Adipocyte (in vitro differentiated cells): ENCODE measurements around the gene NPTXR.

Experiments used
- DNase-seq: peaks from one replicate; pipeline ENCODE4 v3.0.0-alpha.2; 2015; ENCODE audit warnings: low read depth
- H3K27me3 ChIP-seq: replicated peaks from 2 replicates; pipeline ENCODE4 v1.7.0; 2013; ENCODE audit warnings: mild to moderate bottlenecking, low read length, moderate library complexity; ENCODE audit not compliant: control insufficient read depth, insufficient read depth
- H3K36me3 ChIP-seq: 2 replicates; pipeline ENCODE4 v1.7.0; 2013; ENCODE audit warnings: low read length, mild to moderate bottlenecking, moderate library complexity; ENCODE audit not compliant: control insufficient read depth, insufficient read depth, severe bottlenecking
- H3K4me1 ChIP-seq: 2 replicates; pipeline ENCODE4 v1.7.0; 2013; ENCODE audit warnings: mild to moderate bottlenecking, low read length, moderate library complexity; ENCODE audit not compliant: control insufficient read depth, insufficient read depth
- H3K4me3 ChIP-seq: 2 replicates; pipeline ENCODE4 v1.7.0; 2013; ENCODE audit warnings: mild to moderate bottlenecking, low read length, moderate library complexity
- H3K9ac ChIP-seq: 2 replicates; pipeline ENCODE4 v1.7.0; 2013; ENCODE audit warnings: mild to moderate bottlenecking, low read length, moderate library complexity
- H3K9me3 ChIP-seq: 2 replicates; pipeline ENCODE4 v1.7.0; 2013; ENCODE audit warnings: mild to moderate bottlenecking, low read length, moderate library complexity; ENCODE audit not compliant: control insufficient read depth

The NPTXR gene

DNA sequence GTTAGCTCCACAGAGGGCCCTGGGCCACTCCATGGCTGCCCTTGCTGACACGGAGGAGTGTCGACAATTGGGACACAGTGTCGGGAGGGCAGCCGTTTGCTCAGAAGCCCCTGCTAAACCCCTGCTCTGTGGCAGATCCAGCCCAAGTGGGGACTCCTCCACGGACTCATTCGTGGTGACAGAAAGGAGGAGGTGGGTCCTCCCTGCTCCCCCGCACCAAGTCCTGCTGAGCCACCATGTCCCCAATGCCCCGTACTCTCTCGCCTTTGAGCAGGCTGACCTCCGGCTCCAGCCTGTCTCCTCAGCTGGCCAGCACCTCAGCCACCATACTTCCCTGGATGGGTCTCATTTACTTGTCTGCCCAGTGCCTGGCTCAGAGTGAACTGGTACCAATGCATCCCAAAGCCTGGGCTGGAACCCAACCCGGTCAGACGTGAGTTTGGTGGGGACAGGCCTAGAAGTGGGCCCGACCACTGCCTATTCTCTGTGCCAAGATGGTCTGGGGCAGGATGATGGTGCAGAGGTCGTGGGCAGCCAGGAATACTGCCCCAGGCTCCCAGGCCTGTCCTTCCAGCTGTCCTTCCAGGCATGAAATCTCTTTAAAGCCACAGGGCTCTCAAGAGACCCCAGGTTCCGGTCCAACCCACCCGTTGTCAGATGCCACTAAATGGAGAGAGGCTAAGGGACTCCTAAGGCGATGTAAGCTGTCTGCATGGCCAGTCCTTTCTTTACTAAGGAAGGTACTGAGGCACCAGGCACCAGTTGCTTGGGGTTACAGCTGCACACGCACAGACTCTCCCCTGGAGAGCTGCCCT is 23.9 kb upstream of the NPTXR start:
- DNase-seq, result no peak
- Histone ChIP-seq H3K27me3 (no peaks in the 10 kb centered on the region), H3K4me3 (no peak overlapping the region), H3K36me3 (peaks cover 15% of the 10 kb centered on the region), H3K4me1 (peaks cover 43% of the 10 kb centered on the region), H3K9ac (no peak overlapping the region), H3K9me3 (no peaks in the 10 kb centered on the region)

DNA sequence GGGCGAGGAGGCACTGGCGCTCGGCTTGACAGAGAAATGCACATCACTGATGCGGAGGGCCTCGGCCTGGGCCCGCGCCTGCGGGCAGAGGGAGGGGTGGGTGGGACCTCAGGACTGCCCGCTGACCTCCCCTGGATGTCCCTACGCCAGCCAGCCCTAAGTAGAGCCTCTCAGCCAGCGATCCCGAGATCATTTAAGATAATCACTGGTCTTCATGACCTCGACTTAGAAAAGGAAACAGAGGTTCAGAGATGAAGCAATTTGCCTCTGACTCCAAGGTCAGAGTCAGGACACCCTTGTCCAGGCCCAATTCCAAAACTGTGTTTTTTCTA is 23.3 kb upstream of the NPTXR start:
- no peaks in the 10 kb centered on the region for H3K9me3 ChIP-seq
- DNase-seq, result no peak
- peaks cover 46% of the 10 kb centered on the region for H3K4me1 ChIP-seq
- no peaks in the 10 kb centered on the region for H3K27me3 ChIP-seq
- no peak overlapping the region for H3K9ac ChIP-seq
- H3K4me3 ChIP-seq, result no peak overlapping the region
- peaks cover 15% of the 10 kb centered on the region for H3K36me3 ChIP-seq

DNA sequence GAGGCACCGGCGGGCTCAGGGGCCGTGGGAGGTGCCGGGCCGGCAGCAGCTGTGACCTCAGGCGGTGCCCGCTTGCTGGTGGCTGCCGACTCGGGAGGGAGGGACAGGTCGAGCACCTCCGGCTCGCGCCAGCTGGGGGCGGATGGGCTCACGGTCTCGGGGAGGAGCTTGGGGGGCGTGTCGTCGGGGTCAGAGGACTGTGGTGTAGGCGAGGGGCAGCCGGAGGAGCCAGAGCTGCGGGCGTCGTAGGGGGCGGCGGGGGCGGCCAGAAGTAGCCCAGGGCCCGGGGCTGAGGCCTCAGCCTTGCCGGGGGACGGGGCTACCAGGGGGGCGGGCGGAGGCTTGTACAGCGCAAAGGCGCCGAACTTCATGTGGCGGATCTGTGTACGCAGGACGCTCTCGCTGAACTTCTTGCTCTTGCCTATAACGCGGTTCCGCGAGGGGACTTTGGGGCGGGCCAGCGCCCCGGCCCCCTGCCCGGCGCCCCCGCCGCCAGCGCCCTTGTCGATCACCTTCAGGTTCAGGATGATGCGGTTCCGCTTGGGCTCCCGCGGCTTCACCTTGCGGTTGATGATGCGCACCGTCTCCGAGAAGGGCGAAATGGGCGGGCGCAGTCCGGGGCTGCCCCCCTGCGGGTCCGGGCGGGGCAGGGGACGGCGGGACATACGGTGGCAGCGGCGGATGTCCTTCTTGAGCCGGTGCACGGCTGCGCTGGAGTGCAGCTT is 22.7 kb upstream of the NPTXR start:
- Histone ChIP-seq H3K4me3 (no peak overlapping the region), H3K9ac (no peak overlapping the region), H3K9me3 (no peaks in the 10 kb centered on the region), H3K4me1 (peaks cover 50% of the 10 kb centered on the region), H3K27me3 (no peaks in the 10 kb centered on the region), H3K36me3 (peaks cover 15% of the 10 kb centered on the region)
- DNase-seq, result no peak

DNA sequence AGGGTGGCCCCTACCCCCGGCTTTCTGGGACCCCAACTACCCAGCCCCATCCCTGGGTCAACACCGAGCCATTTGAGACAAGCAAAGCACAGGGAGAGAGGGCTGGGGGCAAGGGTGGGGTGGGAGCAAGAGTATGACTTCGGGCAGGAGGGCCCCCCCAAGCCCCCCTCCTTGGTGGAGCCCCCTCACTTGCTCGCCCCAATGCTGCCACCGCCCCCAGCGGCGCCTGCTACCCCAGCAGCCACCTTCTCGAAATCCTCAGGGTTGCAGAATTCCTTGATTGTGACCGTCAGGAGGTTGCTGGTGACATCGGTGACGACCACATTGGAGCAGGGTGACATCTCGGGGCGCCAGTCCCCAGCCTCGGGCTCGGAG is 22.2 kb upstream of the NPTXR start:
- Histone ChIP-seq H3K36me3 (peaks cover 15% of the 10 kb centered on the region), H3K4me3 (no peak overlapping the region), H3K9me3 (no peaks in the 10 kb centered on the region), H3K9ac (no peak overlapping the region), H3K4me1 (peaks cover 48% of the 10 kb centered on the region), H3K27me3 (no peaks in the 10 kb centered on the region)
- no peak for DNase-seq

DNA sequence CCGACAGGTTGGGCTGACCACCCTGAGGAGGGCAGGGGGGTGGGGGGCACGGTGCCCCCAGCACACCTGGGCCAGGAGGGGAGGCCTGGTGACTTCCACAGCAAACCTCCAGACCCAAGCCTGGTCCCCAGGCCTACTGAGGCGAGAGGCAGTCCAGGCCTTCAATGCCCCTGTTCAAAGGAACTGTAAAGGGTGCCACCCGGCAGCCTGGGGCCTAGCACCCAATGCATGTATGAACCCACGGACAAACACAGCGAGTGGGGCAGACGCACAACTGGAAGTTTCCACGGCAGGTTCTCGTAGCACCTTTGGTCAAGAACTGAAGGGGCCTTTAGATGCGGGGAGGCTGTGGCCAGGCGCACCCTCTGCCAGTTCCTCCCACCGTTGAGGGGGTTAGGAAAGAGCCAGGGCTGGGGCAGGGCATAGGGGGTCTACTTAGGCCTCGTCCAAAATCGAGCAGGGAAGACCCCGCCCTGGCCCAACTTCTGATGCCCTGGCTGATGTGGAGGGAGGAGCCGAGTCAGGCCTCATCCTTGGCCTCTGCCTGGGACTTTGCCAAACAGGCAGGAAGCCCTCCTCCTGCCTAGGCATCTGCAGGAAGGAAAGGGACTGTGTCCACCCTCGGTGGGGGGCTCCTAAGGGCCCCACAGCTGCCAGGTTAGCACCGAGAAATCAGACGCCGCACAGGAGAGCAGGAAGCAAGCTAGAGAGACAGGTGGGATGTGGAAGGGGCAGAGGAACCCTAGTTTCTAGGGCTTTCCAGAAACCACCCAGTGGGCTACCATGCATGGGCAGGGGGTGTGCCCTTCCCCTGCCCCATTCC is 21.6 kb upstream of the NPTXR start:
- Histone ChIP-seq H3K27me3 (peaks cover 5% of the 10 kb centered on the region), H3K36me3 (peaks cover 15% of the 10 kb centered on the region), H3K9me3 (no peaks in the 10 kb centered on the region), H3K9ac (peak overlapping the region; percentile 72), H3K4me1 (peaks cover 43% of the 10 kb centered on the region), H3K4me3 (no peak overlapping the region)
- no peak for DNase-seq

DNA sequence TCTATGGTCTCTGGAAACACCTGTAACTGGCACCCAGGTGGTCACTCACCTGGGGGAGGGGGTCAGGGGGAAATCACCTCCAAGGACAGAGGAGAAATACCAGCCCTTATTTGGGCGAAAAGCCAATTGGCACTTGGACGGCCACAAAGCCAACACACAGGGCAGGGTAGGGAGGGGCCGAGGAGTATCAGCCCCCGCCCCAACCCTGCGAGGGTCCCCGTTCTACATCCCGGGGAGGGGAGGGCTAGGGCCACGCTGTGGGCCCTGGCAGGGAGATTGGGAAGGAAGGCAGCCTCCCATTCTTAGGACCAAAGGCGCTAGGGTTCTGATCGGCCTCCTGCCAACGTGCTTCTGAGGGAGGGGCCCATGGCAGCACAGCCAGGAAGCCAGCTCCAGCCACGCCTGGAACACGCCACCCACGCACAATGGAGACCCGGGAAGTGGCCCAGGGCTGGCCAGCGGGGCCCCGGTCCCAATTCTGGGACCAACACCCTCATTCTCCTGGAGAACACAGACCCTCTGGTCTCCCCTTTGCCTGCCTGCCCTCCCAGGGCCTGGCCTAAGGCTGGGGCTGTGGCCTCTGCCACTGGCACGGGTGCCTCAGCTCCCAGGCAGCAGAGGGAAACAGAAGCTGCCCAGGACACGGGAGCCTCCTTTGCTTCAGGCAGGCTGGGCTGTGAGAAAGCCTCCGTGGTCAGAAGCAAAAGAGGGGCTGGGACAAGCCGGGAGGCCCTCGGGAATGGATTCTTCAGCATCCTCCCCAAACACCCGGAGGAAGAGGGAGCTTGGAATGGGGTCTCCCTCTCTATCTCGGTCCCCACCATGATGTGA is 20.7 kb upstream of the NPTXR start:
- Histone ChIP-seq H3K9me3 (no peaks in the 10 kb centered on the region), H3K4me1 (peaks cover 37% of the 10 kb centered on the region), H3K9ac (peak overlapping the region; percentile 72), H3K4me3 (no peak overlapping the region), H3K27me3 (peaks cover 8% of the 10 kb centered on the region), H3K36me3 (peaks cover 9% of the 10 kb centered on the region)
- no peak for DNase-seq

DNA sequence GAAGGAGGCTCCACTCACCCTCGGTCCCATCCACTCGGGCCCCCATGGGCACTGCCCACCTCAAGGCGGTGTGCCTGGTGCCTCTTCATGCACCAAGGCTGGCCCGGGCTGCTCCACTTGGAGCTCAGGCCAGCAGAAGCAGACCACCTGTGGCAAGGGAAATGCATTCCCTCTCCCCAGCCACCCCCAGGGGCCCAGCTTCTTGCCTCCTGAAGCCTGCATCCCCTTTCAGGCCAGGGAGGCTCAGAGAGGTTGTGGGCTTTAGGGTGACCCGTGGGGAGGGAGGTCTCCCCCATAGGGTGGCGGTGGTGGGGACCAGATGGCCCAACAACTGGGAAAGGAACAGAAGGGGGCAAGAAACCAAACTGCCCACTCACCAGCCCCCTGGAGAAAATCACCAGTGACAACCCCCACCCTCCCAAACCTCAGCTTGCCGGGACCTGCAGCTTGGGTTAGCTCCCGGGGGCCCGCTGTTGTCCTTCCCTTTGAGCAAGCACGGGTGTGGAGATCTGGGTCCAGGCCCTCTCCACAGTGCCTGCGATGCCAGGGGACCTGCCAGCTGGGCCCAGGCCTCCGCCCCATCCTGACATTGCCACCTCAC is 19.8 kb upstream of the NPTXR start:
- H3K9ac ChIP-seq, result no peak overlapping the region
- H3K27me3 ChIP-seq, result peaks cover 8% of the 10 kb centered on the region
- H3K4me3 ChIP-seq, result no peak overlapping the region
- no peaks in the 10 kb centered on the region for H3K9me3 ChIP-seq
- peaks cover 28% of the 10 kb centered on the region for H3K4me1 ChIP-seq
- H3K36me3 ChIP-seq, result peaks cover 7% of the 10 kb centered on the region
- DNase-seq, result no peak

DNA sequence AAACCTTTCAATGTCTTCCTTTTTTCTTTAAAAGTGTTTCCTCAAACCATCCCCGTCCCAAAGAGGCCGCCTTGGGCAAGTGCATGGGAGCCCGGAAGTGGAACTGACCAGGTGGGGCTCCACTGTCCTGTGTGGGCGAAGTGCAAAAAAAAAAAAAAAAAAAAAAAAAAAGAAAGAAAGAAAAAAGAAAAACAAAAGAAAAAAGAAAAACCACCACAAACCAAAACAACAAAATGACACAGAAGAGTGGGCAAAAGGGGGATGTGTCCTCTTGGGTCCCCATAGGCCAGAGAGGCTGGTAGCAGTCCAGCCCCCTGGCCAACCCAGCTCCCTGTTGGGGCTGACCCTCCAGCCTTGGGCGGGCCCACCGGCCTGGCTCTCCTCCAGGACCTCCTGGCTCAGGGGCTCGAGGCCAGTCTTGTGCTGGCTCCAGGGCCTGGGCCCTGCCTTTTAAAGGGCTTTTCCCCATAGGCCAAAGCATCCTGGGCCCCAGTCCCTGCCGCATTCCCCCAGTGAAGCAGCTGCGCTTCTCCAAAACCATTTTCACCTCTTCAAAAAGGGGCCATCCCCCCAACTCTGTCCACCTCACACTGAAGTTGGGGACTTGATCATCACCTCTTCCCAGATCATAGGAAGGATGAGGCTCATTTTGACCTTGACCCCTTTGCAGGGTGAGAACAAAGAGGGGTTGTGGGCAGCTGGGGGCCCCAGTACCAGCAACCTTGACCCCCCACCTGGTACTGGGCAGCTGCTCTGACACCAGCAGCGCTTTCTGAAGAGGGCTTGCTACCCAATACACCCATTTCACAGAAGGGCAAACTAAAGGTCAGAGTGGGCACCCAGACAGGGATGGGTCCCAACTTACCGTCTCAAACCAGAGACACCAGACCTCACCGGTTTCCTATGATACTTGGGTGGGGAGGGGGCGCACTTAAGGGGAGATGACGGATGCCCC is 18.8 kb upstream of the NPTXR start:
- Histone ChIP-seq H3K9ac (no peak overlapping the region), H3K27me3 (peaks cover 8% of the 10 kb centered on the region), H3K4me3 (no peak overlapping the region), H3K36me3 (peaks cover 7% of the 10 kb centered on the region), H3K9me3 (no peaks in the 10 kb centered on the region), H3K4me1 (peaks cover 27% of the 10 kb centered on the region)
- DNase-seq, result peak; percentile 27

DNA sequence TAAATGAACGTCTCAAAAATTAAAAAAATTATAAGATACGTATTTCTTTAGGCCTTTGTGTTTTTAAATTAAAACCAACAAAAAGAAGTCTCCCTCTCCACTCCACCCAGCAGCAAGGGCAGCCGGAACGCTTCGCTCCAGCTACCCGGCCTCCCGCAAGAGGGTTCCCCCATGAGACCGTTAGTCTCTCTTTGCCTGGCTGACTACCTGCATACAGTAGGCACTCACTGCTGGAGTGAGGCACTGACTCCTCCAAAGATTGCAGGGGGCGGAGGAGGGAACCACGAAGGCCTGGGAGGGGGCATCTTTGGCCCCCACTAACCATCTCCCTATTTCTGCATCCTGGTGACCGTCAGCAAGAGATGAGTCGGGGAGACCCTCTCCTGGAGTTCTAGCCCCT is 18.1 kb upstream of the NPTXR start:
- Histone ChIP-seq H3K4me3 (no peak overlapping the region), H3K27me3 (peaks cover 8% of the 10 kb centered on the region), H3K36me3 (peaks cover 7% of the 10 kb centered on the region), H3K9me3 (no peaks in the 10 kb centered on the region), H3K9ac (no peak overlapping the region), H3K4me1 (peaks cover 24% of the 10 kb centered on the region)
- DNase-seq, result no peak
